NCI-H2081 (cell line): ENCODE measurements around the gene LBX1.
A peak's percentile ranks its signal among the peaks of the same experiment; 100 is the strongest.

Experiments
- DNase-seq, 2 experiments: peaks; one replicate each; lab custom pipeline; 2025; lab: John Stamatoyannopoulos, UW

The LBX1 gene

GRCh38 chr10:101229266-101230182, at the start of gene LBX1:
TSS of gene LBX1 (minus strand) at chr10:101229463. CDS start at chr10:101228815, 648 bp downstream.
- no peak for DNase-seq

GRCh38 chr10:101273741-101274140, 44.5 kb upstream of the LBX1 start:
- DNase-seq: no peak

- no peak for DNase-seq
Observed at GRCh38 chr10:101273330-101273729, 44.1 kb upstream of the LBX1 start.

GRCh38 chr10:101272229-101272868, 43.1 kb upstream of the LBX1 start:
- peak; percentile 32 to 59 for DNase-seq

GRCh38 chr10:101270763-101271162, 41.5 kb upstream of the LBX1 start:
- no peak for DNase-seq

GRCh38 chr10:101267776-101268175, 38.5 kb upstream of the LBX1 start:
- no peak for DNase-seq

GRCh38 chr10:101267290-101267680, 38.0 kb upstream of the LBX1 start:
- DNase-seq: no peak

GRCh38 chr10:101266381-101267289, 37.4 kb upstream of the LBX1 start:
- DNase-seq: no peak

- no peak for DNase-seq
Observed at GRCh38 chr10:101263150-101263752, 34.0 kb upstream of the LBX1 start.

- no peak for DNase-seq
Observed at GRCh38 chr10:101262147-101262546, 32.9 kb upstream of the LBX1 start.

- no peak for DNase-seq
Observed at GRCh38 chr10:101261702-101262101, 32.4 kb upstream of the LBX1 start.

GRCh38 chr10:101260764-101261481, 31.7 kb upstream of the LBX1 start:
- no peak for DNase-seq

- no peak for DNase-seq
Observed at GRCh38 chr10:101258179-101258885, 29.1 kb upstream of the LBX1 start.

GRCh38 chr10:101257491-101257890, 28.2 kb upstream of the LBX1 start:
- DNase-seq: no peak

- DNase-seq: peak in 1 of 2 experiments; percentile 21
Observed at GRCh38 chr10:101257084-101257483, 27.8 kb upstream of the LBX1 start.

- DNase-seq: peak; percentile 1 to 7
Observed at GRCh38 chr10:101256387-101256786, 27.1 kb upstream of the LBX1 start.

- no peak for DNase-seq
Observed at GRCh38 chr10:101250136-101250535, 20.9 kb upstream of the LBX1 start.

GRCh38 chr10:101249171-101249581, 19.9 kb upstream of the LBX1 start:
- no peak for DNase-seq

GRCh38 chr10:101246639-101247038, 17.4 kb upstream of the LBX1 start:
- no peak for DNase-seq

GRCh38 chr10:101244321-101245050, 15.2 kb upstream of the LBX1 start:
- no peak for DNase-seq
